HepG2 (cell line): ENCODE measurements around the gene FCHO1. TPM values are rescaled to one million over a fixed set of nuclear protein-coding genes. Genes with fewer than 3 reads are reported as not detected.

Experiments
- BHLHE40 ChIP-seq: IDR thresholded peaks from 2 replicates; pipeline ENCODE4 v1.6.1; 2011; ENCODE audit warnings: low read length, improper control_type of control experiment
- CENPX ChIP-seq: sonication (generic); formaldehyde crosslinking; IDR thresholded peaks from 2 replicates; pipeline ENCODE4 v1.9.0; 2021; ENCODE audit warnings: mild to moderate bottlenecking, missing genetic modification reagents, moderate library complexity
- GMEB2 ChIP-seq: IDR thresholded peaks from 2 replicates; pipeline ENCODE4 v1.6.1; 2016; ENCODE audit warnings: missing biosample characterization, missing genetic modification reagents, low read depth
- ISL2 ChIP-seq: sonication (generic); formaldehyde crosslinking; IDR thresholded peaks from 2 replicates; pipeline ENCODE4 v1.5.0; 2020; ENCODE audit warnings: missing genetic modification reagents
- JUN ChIP-seq: sonication (generic); formaldehyde crosslinking; IDR thresholded peaks from 2 replicates; pipeline ENCODE4 v1.4.0; 2020; ENCODE audit warnings: mild to moderate bottlenecking, missing genetic modification reagents
- KLF12 ChIP-seq: sonication (generic); formaldehyde crosslinking; IDR thresholded peaks from 2 replicates; pipeline ENCODE4 v1.4.0; 2020; ENCODE audit warnings: missing genetic modification reagents, borderline replicate concordance
- MED13 ChIP-seq: sonication (generic); formaldehyde crosslinking; IDR thresholded peaks from 2 replicates; pipeline ENCODE4 v1.5.0; 2020; ENCODE audit warnings: missing genetic modification reagents
- NCOA2 ChIP-seq: sonication (generic); formaldehyde crosslinking; IDR thresholded peaks from 2 replicates; pipeline ENCODE4 v1.8.0; 2022; ENCODE audit warnings: inconsistent platforms
- ONECUT2 ChIP-seq: sonication (generic); formaldehyde crosslinking; IDR thresholded peaks from 2 replicates; pipeline ENCODE4 v1.4.0; 2020; ENCODE audit warnings: missing genetic modification reagents
- PCBP1 ChIP-seq: fragments of 200-400 bp; formaldehyde crosslinking; IDR thresholded peaks from 2 replicates; pipeline ENCODE4 v1.6.1; 2017; ENCODE audit warnings: mild to moderate bottlenecking, low read depth, low read length, borderline replicate concordance
- TAF15 ChIP-seq: fragments of 200-400 bp; formaldehyde crosslinking; IDR thresholded peaks from one replicate; pipeline ENCODE4 v1.6.1; 2018; ENCODE audit warnings: mild to moderate bottlenecking, low read depth, low read length; ENCODE audit not compliant: poor library complexity, severe bottlenecking
- TSC22D2 ChIP-seq: sonication (generic); formaldehyde crosslinking; IDR thresholded peaks from 2 replicates; pipeline ENCODE4 v1.5.1; 2020; ENCODE audit warnings: missing genetic modification reagents, mild to moderate bottlenecking, borderline replicate concordance
- ZBTB7B ChIP-seq: sonication (generic); formaldehyde crosslinking; IDR thresholded peaks from 2 replicates; pipeline ENCODE4 v1.4.0; 2020; ENCODE audit warnings: missing genetic modification reagents
- ZNF30 ChIP-seq: sonication (generic); formaldehyde crosslinking; IDR thresholded peaks from 2 replicates; pipeline ENCODE4 v1.5.0; 2020; ENCODE audit warnings: mild to moderate bottlenecking, missing genetic modification reagents
- ZNF33A ChIP-seq: sonication (generic); formaldehyde crosslinking; IDR thresholded peaks from 2 replicates; pipeline ENCODE4 v1.5.1; 2020; ENCODE audit warnings: missing genetic modification reagents, mild to moderate bottlenecking, moderate library complexity, borderline replicate concordance
- ZNF772 ChIP-seq: sonication (generic); formaldehyde crosslinking; IDR thresholded peaks from 2 replicates; pipeline ENCODE4 v1.5.0; 2020; ENCODE audit warnings: mild to moderate bottlenecking, missing genetic modification reagents
- ZNF792 ChIP-seq: IDR thresholded peaks from 2 replicates; pipeline ENCODE4 v1.6.1; 2016
- ZSCAN25 ChIP-seq: sonication (generic); formaldehyde crosslinking; IDR thresholded peaks from 2 replicates; pipeline ENCODE4 v1.8.0; 2022; ENCODE audit warnings: mild to moderate bottlenecking, missing genetic modification reagents
- polyA plus RNA-seq, 8 experiments: library from polyadenylated mRNA; depleted of rRNA in 3 of 8; stranded (reverse) in 7 of 8; unstranded in 1 of 8; fragments of >200 nt; fragmentation: Illumina TruSeq in 4 of 8; extraction: Trizol in 4 of 8; gene quantifications; 2 replicates each; pipeline versions ENCODE4 v1.2.1 to v1.2.3, GENCODE V29; 2011 to 2016; ENCODE audit warnings: low read depth in 4 of 8, missing spikeins in 1 of 8, mixed read lengths in 1 of 8; ENCODE audit not compliant: insufficient read depth in 1 of 8
- total RNA-seq, 5 experiments: library from RNA; depleted of rRNA; stranded (reverse); fragments of >200 nt; fragmentation: Illumina TruSeq; extraction: Trizol; gene quantifications; 2 replicates each; pipeline ENCODE4 v1.2.3, GENCODE V29; 2016; ENCODE audit warnings: low read depth in 1 of 5
- TF ChIP-seq, protein P1 (sequence below), 2 experiments: sonication (generic) in 1 of 2; formaldehyde crosslinking in 1 of 2; IDR thresholded peaks; 2 replicates each; pipeline versions ENCODE4 v1.4.0 to v1.6.1; 2018 to 2020; ENCODE audit warnings: missing genetic modification reagents in 2 of 2, borderline replicate concordance in 1 of 2, low read depth in 1 of 2, mild to moderate bottlenecking in 1 of 2, missing biosample characterization in 1 of 2
- TF ChIP-seq, protein P2 (sequence below): IDR thresholded peaks from 2 replicates; pipeline ENCODE4 v1.6.1; 2016; ENCODE audit warnings: missing genetic modification reagents, missing compliant biosample characterization
- TF ChIP-seq, protein P3 (sequence below): IDR thresholded peaks from 2 replicates; pipeline ENCODE4 v1.4.0; 2020; ENCODE audit warnings: mild to moderate bottlenecking, missing genetic modification reagents

Gene FCHO1
- total and polyA plus RNA-seq, 2 of the 13 experiments (the other 11 are each of a cell fraction or from before 2014, with no cell fraction given), result 1.3 to 3.1 TPM

- TF ChIP-seq BHLHE40 (no peak), NCOA2 (CRISPR knock-in tag) (no peak), ZBTB7B (CRISPR knock-in tag) (no peak), ZNF33A (no peak), ZNF772 (CRISPR knock-in tag) (no peak), JUN (CRISPR knock-in tag) (no peak), KLF12 (CRISPR knock-in tag) (no peak), ISL2 (CRISPR knock-in tag) (no peak), ZNF792 (CRISPR knock-in tag) (peak; percentile 32; the same call in 1 of the 2 replicates), MED13 (CRISPR knock-in tag) (no peak), ZNF30 (CRISPR knock-in tag) (no peak), CENPX (CRISPR knock-in tag) (no peak), GMEB2 (CRISPR knock-in tag) (no peak), ONECUT2 (no peak), PCBP1 (no peak), TSC22D2 (CRISPR knock-in tag) (no peak), ZSCAN25 (no peak), TAF15 (no peak)
- TF ChIP-seq, protein P1, sequence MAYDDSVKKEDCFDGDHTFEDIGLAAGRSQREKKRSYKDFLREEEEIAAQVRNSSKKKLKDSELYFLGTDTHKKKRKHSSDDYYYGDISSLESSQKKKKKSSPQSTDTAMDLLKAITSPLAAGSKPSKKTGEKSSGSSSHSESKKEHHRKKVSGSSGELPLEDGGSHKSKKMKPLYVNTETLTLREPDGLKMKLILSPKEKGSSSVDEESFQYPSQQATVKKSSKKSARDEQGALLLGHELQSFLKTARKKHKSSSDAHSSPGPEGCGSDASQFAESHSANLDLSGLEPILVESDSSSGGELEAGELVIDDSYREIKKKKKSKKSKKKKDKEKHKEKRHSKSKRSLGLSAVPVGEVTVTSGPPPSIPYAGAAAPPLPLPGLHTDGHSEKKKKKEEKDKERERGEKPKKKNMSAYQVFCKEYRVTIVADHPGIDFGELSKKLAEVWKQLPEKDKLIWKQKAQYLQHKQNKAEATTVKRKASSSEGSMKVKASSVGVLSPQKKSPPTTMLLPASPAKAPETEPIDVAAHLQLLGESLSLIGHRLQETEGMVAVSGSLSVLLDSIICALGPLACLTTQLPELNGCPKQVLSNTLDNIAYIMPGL (CRISPR knock-in tag; IDR thresholded peaks at IDR 0.05; ENCODE audit: borderline replicate concordance in 1 of 2, low read depth in 1 of 2), result peak; percentile 35 to 48; a peak in 2 of 4 replicates
- TF ChIP-seq, protein P2, sequence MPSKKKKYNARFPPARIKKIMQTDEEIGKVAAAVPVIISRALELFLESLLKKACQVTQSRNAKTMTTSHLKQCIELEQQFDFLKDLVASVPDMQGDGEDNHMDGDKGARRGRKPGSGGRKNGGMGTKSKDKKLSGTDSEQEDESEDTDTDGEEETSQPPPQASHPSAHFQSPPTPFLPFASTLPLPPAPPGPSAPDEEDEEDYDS (CRISPR knock-in tag), result no peak; the same call in 1 of the 2 replicates
- TF ChIP-seq, protein P3, sequence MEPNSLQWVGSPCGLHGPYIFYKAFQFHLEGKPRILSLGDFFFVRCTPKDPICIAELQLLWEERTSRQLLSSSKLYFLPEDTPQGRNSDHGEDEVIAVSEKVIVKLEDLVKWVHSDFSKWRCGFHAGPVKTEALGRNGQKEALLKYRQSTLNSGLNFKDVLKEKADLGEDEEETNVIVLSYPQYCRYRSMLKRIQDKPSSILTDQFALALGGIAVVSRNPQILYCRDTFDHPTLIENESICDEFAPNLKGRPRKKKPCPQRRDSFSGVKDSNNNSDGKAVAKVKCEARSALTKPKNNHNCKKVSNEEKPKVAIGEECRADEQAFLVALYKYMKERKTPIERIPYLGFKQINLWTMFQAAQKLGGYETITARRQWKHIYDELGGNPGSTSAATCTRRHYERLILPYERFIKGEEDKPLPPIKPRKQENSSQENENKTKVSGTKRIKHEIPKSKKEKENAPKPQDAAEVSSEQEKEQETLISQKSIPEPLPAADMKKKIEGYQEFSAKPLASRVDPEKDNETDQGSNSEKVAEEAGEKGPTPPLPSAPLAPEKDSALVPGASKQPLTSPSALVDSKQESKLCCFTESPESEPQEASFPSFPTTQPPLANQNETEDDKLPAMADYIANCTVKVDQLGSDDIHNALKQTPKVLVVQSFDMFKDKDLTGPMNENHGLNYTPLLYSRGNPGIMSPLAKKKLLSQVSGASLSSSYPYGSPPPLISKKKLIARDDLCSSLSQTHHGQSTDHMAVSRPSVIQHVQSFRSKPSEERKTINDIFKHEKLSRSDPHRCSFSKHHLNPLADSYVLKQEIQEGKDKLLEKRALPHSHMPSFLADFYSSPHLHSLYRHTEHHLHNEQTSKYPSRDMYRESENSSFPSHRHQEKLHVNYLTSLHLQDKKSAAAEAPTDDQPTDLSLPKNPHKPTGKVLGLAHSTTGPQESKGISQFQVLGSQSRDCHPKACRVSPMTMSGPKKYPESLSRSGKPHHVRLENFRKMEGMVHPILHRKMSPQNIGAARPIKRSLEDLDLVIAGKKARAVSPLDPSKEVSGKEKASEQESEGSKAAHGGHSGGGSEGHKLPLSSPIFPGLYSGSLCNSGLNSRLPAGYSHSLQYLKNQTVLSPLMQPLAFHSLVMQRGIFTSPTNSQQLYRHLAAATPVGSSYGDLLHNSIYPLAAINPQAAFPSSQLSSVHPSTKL, result peak; percentile 54
Observed at GRCh38 chr19:17794731-17795494, 43.6 kb downstream of the FCHO1 start, which contains the start of gene B3GNT3 (continued).
